ENCODE results near the gene PDE6B.

DNA sequence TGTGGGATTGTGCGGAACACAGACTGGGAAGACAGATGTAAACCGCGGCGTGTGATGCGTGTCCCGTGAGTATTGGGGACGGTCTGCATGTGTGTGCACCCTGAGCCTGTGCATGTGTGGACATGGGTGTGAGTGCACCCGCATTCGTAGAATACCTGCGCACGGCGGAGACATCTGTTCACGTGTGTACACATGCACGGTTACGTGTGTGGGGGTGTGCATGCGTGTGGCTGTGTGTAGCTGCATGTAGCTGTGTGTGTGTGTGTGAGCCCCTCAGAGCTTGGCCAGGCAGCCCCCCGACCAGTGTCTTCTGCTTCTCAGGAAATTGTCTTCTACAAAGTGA, 29.1 kb downstream of the PDE6B start:
- TF ChIP-seq, protein P1, sequence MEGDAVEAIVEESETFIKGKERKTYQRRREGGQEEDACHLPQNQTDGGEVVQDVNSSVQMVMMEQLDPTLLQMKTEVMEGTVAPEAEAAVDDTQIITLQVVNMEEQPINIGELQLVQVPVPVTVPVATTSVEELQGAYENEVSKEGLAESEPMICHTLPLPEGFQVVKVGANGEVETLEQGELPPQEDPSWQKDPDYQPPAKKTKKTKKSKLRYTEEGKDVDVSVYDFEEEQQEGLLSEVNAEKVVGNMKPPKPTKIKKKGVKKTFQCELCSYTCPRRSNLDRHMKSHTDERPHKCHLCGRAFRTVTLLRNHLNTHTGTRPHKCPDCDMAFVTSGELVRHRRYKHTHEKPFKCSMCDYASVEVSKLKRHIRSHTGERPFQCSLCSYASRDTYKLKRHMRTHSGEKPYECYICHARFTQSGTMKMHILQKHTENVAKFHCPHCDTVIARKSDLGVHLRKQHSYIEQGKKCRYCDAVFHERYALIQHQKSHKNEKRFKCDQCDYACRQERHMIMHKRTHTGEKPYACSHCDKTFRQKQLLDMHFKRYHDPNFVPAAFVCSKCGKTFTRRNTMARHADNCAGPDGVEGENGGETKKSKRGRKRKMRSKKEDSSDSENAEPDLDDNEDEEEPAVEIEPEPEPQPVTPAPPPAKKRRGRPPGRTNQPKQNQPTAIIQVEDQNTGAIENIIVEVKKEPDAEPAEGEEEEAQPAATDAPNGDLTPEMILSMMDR (IDR thresholded peaks at IDR 0.05) = no peak
- TF ChIP-seq EP300 (IDR thresholded peaks at IDR 0.05) (no peak), POLR2AphosphoS5 (IDR thresholded peaks at IDR 0.05) (no peak)

All from upper lobe of left lung (tissue), 4 donors.